HepG2 (cell line): ENCODE measurements around the gene SIK3. TPM values are rescaled to one million over a fixed set of nuclear protein-coding genes. Genes with fewer than 3 reads are reported as not detected.
A peak's percentile ranks its signal among the peaks of the same experiment; 100 is the strongest.

Source experiments
- AHDC1 ChIP-seq: sonication (generic); formaldehyde crosslinking; IDR thresholded peaks from 2 replicates; pipeline ENCODE4 v1.5.1; 2020; ENCODE audit warnings: mild to moderate bottlenecking, missing genetic modification reagents, borderline replicate concordance
- ATF3 ChIP-seq: sonication (generic); formaldehyde crosslinking; IDR thresholded peaks from 2 replicates; pipeline ENCODE4 v1.4.0; 2020; ENCODE audit warnings: missing genetic modification reagents
- BCL3 ChIP-seq: sonication (generic); formaldehyde crosslinking; IDR thresholded peaks from 2 replicates; pipeline ENCODE4 v1.5.1; 2020; ENCODE audit warnings: mild to moderate bottlenecking, missing genetic modification reagents, moderate library complexity
- FOXO1 ChIP-seq: sonication (generic); formaldehyde crosslinking; IDR thresholded peaks from 2 replicates; pipeline ENCODE4 v1.4.0; 2020; ENCODE audit warnings: missing genetic modification reagents
- HCFC1 ChIP-seq: fragments of 150-350 bp; IDR thresholded peaks from 2 replicates; pipeline ENCODE4 v1.6.1; 2014; ENCODE audit warnings: low read depth, low read length
- MAFF ChIP-seq: IDR thresholded peaks from 2 replicates; pipeline ENCODE4 v1.6.1; 2011; ENCODE audit warnings: low read depth, low read length, improper control_type of control experiment
- NR1H2 ChIP-seq: sonication (generic); formaldehyde crosslinking; IDR thresholded peaks from 2 replicates; pipeline ENCODE4 v1.8.1; 2022; ENCODE audit warnings: low read depth, missing genetic modification reagents, borderline replicate concordance
- SALL1 ChIP-seq: sonication (generic); formaldehyde crosslinking; IDR thresholded peaks from 2 replicates; pipeline ENCODE4 v1.8.0; 2022; ENCODE audit warnings: mild to moderate bottlenecking, missing genetic modification reagents
- SIX4 ChIP-seq: sonication (generic); formaldehyde crosslinking; IDR thresholded peaks from 2 replicates; pipeline ENCODE4 v1.4.0; 2020; ENCODE audit warnings: missing genetic modification reagents
- YY1 ChIP-seq: IDR thresholded peaks from 2 replicates; pipeline ENCODE4 v1.6.1; 2011; ENCODE audit warnings: low read length, low read depth, moderate library complexity, mild to moderate bottlenecking; ENCODE audit not compliant: insufficient read depth, insufficient replicate concordance
- ZBTB3 ChIP-seq: sonication (generic); formaldehyde crosslinking; IDR thresholded peaks from 2 replicates; pipeline ENCODE4 v1.4.0; 2020; ENCODE audit warnings: low read depth, mild to moderate bottlenecking, moderate library complexity, missing genetic modification reagents, borderline replicate concordance
- ZFP90 ChIP-seq: sonication (generic); formaldehyde crosslinking; IDR thresholded peaks from 2 replicates; pipeline ENCODE4 v1.8.0; 2022; ENCODE audit warnings: missing genetic modification reagents, mild to moderate bottlenecking, inconsistent platforms, borderline replicate concordance
- ZNF160 ChIP-seq: sonication (generic); formaldehyde crosslinking; IDR thresholded peaks from 2 replicates; pipeline ENCODE4 v1.8.0; 2022; ENCODE audit warnings: mild to moderate bottlenecking, inconsistent platforms, missing genetic modification reagents
- ZNF205 ChIP-seq: IDR thresholded peaks from 2 replicates; pipeline ENCODE4 v1.6.1; 2018; ENCODE audit warnings: missing biosample characterization, missing genetic modification reagents
- ZNF207 ChIP-seq: fragments of 450-650 bp; IDR thresholded peaks from 2 replicates; pipeline ENCODE4 v1.6.1; 2016; ENCODE audit warnings: antibody characterized with exemption, borderline replicate concordance
- ZNF350 ChIP-seq: sonication (generic); formaldehyde crosslinking; IDR thresholded peaks from 2 replicates; pipeline ENCODE4 v1.4.0; 2020; ENCODE audit warnings: mild to moderate bottlenecking, low read depth, missing genetic modification reagents, borderline replicate concordance
- ZNF496 ChIP-seq: sonication (generic); formaldehyde crosslinking; IDR thresholded peaks from 2 replicates; pipeline ENCODE4 v1.8.1; 2023; ENCODE audit warnings: mild to moderate bottlenecking, moderate library complexity, missing genetic modification reagents; ENCODE audit not compliant: insufficient replicate concordance
- ZNF563 ChIP-seq: sonication (generic); formaldehyde crosslinking; IDR thresholded peaks from 2 replicates; pipeline ENCODE4 v1.8.0; 2022; ENCODE audit warnings: mild to moderate bottlenecking, moderate library complexity, missing genetic modification reagents
- ZNF782 ChIP-seq: sonication (generic); formaldehyde crosslinking; IDR thresholded peaks from 2 replicates; pipeline ENCODE4 v1.4.0; 2020; ENCODE audit warnings: missing genetic modification reagents, mild to moderate bottlenecking, borderline replicate concordance
- ZNF816 ChIP-seq: sonication (generic); formaldehyde crosslinking; IDR thresholded peaks from 2 replicates; pipeline ENCODE4 v1.8.0; 2022; ENCODE audit warnings: missing genetic modification reagents, mild to moderate bottlenecking, borderline replicate concordance
- ZSCAN5A ChIP-seq: sonication (generic); formaldehyde crosslinking; IDR thresholded peaks from 2 replicates; pipeline ENCODE4 v1.8.0; 2022; ENCODE audit warnings: mild to moderate bottlenecking, missing genetic modification reagents, borderline replicate concordance
- polyA plus RNA-seq, 8 experiments: library from polyadenylated mRNA; depleted of rRNA in 3 of 8; stranded (reverse) in 7 of 8; unstranded in 1 of 8; fragments of >200 nt; fragmentation: Illumina TruSeq in 4 of 8; extraction: Trizol in 4 of 8; gene quantifications; 2 replicates each; pipeline versions ENCODE4 v1.2.1 to v1.2.3, GENCODE V29; 2011 to 2016; ENCODE audit warnings: low read depth in 4 of 8, missing spikeins in 1 of 8, mixed read lengths in 1 of 8; ENCODE audit not compliant: insufficient read depth in 1 of 8
- total RNA-seq, 5 experiments: library from RNA; depleted of rRNA; stranded (reverse); fragments of >200 nt; fragmentation: Illumina TruSeq; extraction: Trizol; gene quantifications; 2 replicates each; pipeline ENCODE4 v1.2.3, GENCODE V29; 2016; ENCODE audit warnings: low read depth in 1 of 5

SIK3 gene
- total and polyA plus RNA-seq, 2 of the 13 experiments (the other 11 are each of a cell fraction or from before 2014, with no cell fraction given) = 5.7 to 9.8 TPM

- TF ChIP-seq BCL3 (CRISPR knock-in tag) (no peak), SIX4 (CRISPR knock-in tag) (no peak), ZNF816 (CRISPR knock-in tag) (no peak), NR1H2 (CRISPR knock-in tag) (no peak), ZNF496 (no peak), ZNF207 (no peak), FOXO1 (CRISPR knock-in tag) (no peak), YY1 (no peak), HCFC1 (no peak), MAFF (no peak), AHDC1 (no peak), ZNF563 (CRISPR knock-in tag) (peak; percentile 38; the same call in 1 of the 2 replicates), ZNF782 (CRISPR knock-in tag) (no peak), ZBTB3 (CRISPR knock-in tag) (no peak), ZNF205 (peak; percentile 51; the same call in 1 of the 2 replicates), ZFP90 (CRISPR knock-in tag) (no peak), ZNF350 (CRISPR knock-in tag) (no peak), ZSCAN5A (no peak), SALL1 (CRISPR knock-in tag) (peak; percentile 56; the same call in 1 of the 2 replicates), ZNF160 (CRISPR knock-in tag) (no peak), ATF3 (CRISPR knock-in tag) (no peak)
Observed at GRCh38 chr11:116823031-116823843, 275.0 kb downstream of the SIK3 start, which contains the start of gene APOA4 (continued).
